HepG2 (cell line): ENCODE measurements around the gene CPT1C. TPM values are rescaled to one million over a fixed set of nuclear protein-coding genes. Genes with fewer than 3 reads are reported as not detected.

Source experiments
- GLMP ChIP-seq: sonication (generic); formaldehyde crosslinking; IDR thresholded peaks from 2 replicates; pipeline ENCODE4 v1.9.0; 2021; ENCODE audit warnings: missing genetic modification reagents, mild to moderate bottlenecking, borderline replicate concordance
- GPBP1L1 ChIP-seq: sonication (generic); formaldehyde crosslinking; IDR thresholded peaks from 2 replicates; pipeline ENCODE4 v1.5.0; 2020; ENCODE audit warnings: mild to moderate bottlenecking, missing genetic modification reagents
- KLF16 ChIP-seq, 2 experiments: sonication (generic) in 1 of 2; formaldehyde crosslinking in 1 of 2; IDR thresholded peaks; 2 replicates each; pipeline versions ENCODE4 v1.6.1 to v1.8.0; 2016 to 2023; ENCODE audit warnings: missing genetic modification reagents in 2 of 2, missing compliant biosample characterization in 1 of 2
- NR0B2 ChIP-seq: sonication (generic); formaldehyde crosslinking; IDR thresholded peaks from 2 replicates; pipeline ENCODE4 v1.4.0; 2020; ENCODE audit warnings: mild to moderate bottlenecking, missing genetic modification reagents
- SP5 ChIP-seq: IDR thresholded peaks from 2 replicates; pipeline ENCODE4 v1.6.1; 2016; ENCODE audit warnings: low read depth, borderline replicate concordance
- SRF ChIP-seq: IDR thresholded peaks from 2 replicates; pipeline ENCODE4 v1.6.1; 2011; ENCODE audit warnings: mild to moderate bottlenecking, low read depth, low read length, moderate library complexity
- TRAFD1 ChIP-seq: sonication (generic); formaldehyde crosslinking; IDR thresholded peaks from 2 replicates; pipeline ENCODE4 v1.5.1; 2020; ENCODE audit warnings: missing genetic modification reagents, mild to moderate bottlenecking, borderline replicate concordance
- ZBTB2 ChIP-seq: sonication (generic); formaldehyde crosslinking; IDR thresholded peaks from 2 replicates; pipeline ENCODE4 v1.8.0; 2022; ENCODE audit warnings: low read depth, missing genetic modification reagents
- ZNF143 ChIP-seq: sonication (generic); formaldehyde crosslinking; IDR thresholded peaks from 2 replicates; pipeline ENCODE4 v1.4.0; 2020; ENCODE audit warnings: missing genetic modification reagents
- ZNF407 ChIP-seq: sonication (generic); formaldehyde crosslinking; IDR thresholded peaks from one replicate; pipeline ENCODE4 v1.5.1; 2020; ENCODE audit warnings: mild to moderate bottlenecking, missing genetic modification reagents; ENCODE audit errors: not compliant biosample characterization
- ZNF75D ChIP-seq: sonication (generic); formaldehyde crosslinking; IDR thresholded peaks from 2 replicates; pipeline ENCODE4 v1.8.1; 2023; ENCODE audit warnings: missing genetic modification reagents, mild to moderate bottlenecking, borderline replicate concordance
- ZNF878 ChIP-seq: sonication (generic); formaldehyde crosslinking; IDR thresholded peaks from 2 replicates; pipeline ENCODE4 v1.8.1; 2023; ENCODE audit warnings: mild to moderate bottlenecking, missing genetic modification reagents, moderate library complexity
- polyA plus RNA-seq, 8 experiments: library from polyadenylated mRNA; depleted of rRNA in 3 of 8; stranded (reverse) in 7 of 8; unstranded in 1 of 8; fragments of >200 nt; fragmentation: Illumina TruSeq in 4 of 8; extraction: Trizol in 4 of 8; gene quantifications; 2 replicates each; pipeline versions ENCODE4 v1.2.1 to v1.2.3, GENCODE V29; 2011 to 2016; ENCODE audit warnings: low read depth in 4 of 8, missing spikeins in 1 of 8, mixed read lengths in 1 of 8; ENCODE audit not compliant: insufficient read depth in 1 of 8
- total RNA-seq, 5 experiments: library from RNA; depleted of rRNA; stranded (reverse); fragments of >200 nt; fragmentation: Illumina TruSeq; extraction: Trizol; gene quantifications; 2 replicates each; pipeline ENCODE4 v1.2.3, GENCODE V29; 2016; ENCODE audit warnings: low read depth in 1 of 5

Gene CPT1C
- total and polyA plus RNA-seq, 2 of the 13 experiments (the other 11 are each of a cell fraction or from before 2014, with no cell fraction given), result 0.18 TPM; not detected in 1

- TF ChIP-seq ZNF75D (CRISPR knock-in tag) (no peak), TRAFD1 (CRISPR knock-in tag) (no peak), ZNF143 (CRISPR knock-in tag) (peak; percentile 62; the same call in 1 of the 2 replicates), GPBP1L1 (CRISPR knock-in tag) (no peak), SP5 (CRISPR knock-in tag) (peak; percentile 9; the same call in 1 of the 2 replicates), KLF16 (CRISPR knock-in tag; IDR thresholded peaks at IDR 0.05) (peak in 1 of 2 experiments; percentile 85; a peak in 1 of 4 replicates), SRF (no peak), ZBTB2 (CRISPR knock-in tag) (peak; percentile 34; the same call in 1 of the 2 replicates), NR0B2 (CRISPR knock-in tag) (peak; percentile 82; the same call in 1 of the 2 replicates), GLMP (CRISPR knock-in tag) (no peak), ZNF407 (CRISPR knock-in tag) (peak; percentile 75), ZNF878 (no peak)
Observed at GRCh38 chr19:49672131-49672919, 18.6 kb upstream of the CPT1C start (continued).
